Spleen (tissue), 7 donors: Measurements from ENCODE around the gene IFI27L2.

ENCODE experiments used
- CTCF ChIP-seq, 11 experiments: fragments of 200-600 bp in 7 of 11; fragments of 450-650 bp in 4 of 11; sonication (generic) in 4 of 11; IDR thresholded peaks in 8 of 11; conservative IDR thresholded peaks in 3 of 11; 1 replicate in 7 of 11; 2 replicates in 4 of 11; pipeline versions ENCODE4 v1.4.0 to v1.8.0; 2016 to 2021; ENCODE audit warnings: antibody characterized with exemption in 11 of 11, inconsistent platforms in 4 of 11, mild to moderate bottlenecking in 1 of 11
- POLR2A ChIP-seq, 3 donors: fragments of 450-650 bp; IDR thresholded peaks; one replicate each; pipeline ENCODE4 v1.5.1; 2017; ENCODE audit warnings: antibody characterized with exemption in 3 of 3, mild to moderate bottlenecking in 1 of 3
- POLR2AphosphoS5 ChIP-seq, 3 donors: sonication (generic); formaldehyde crosslinking; IDR thresholded peaks; one replicate each; pipeline ENCODE4 v1.5.1; 2017; ENCODE audit warnings: antibody characterized with exemption in 3 of 3
- donor health status: DM: no; HTN: no; CAD: no; lungs with moderate emphysema.
- donor health status: DM: no; HTN: no; CAD: no.
- donor health status: DM: no; HTN: no; CAD: no.

GRCh38 chr14:94102768-94103482 lies 26.5 kb downstream of the IFI27L2 start:
- TF ChIP-seq CTCF (IDR thresholded peaks at IDR 0.05 in 8 of 11, conservative IDR thresholded peaks at IDR 0.05 in 3 of 11) (no peak), POLR2A (IDR thresholded peaks at IDR 0.05) (no peak), POLR2AphosphoS5 (IDR thresholded peaks at IDR 0.05) (no peak)
